GM12878 (cell line): ENCODE results near the gene PGAP6. TPM values are rescaled to one million over a fixed set of nuclear protein-coding genes. Genes with fewer than 3 reads are reported as not detected.
A peak's percentile ranks its signal among the peaks of the same experiment; 100 is the strongest.

Source experiments
- ATAC-seq: fragments of 200-7000 bp; cut with Tn5 transposase; 3 replicates; pipeline ENCODE4 v1.9.1; 2020; ENCODE audit warnings: mild to moderate bottlenecking, moderate library complexity
- BruUV-seq: library from RNA; stranded (reverse); fragments of 400-500 nt; replicated peaks from 2 replicates; lab custom pipeline; 2021; lab: Mats Ljungman, UMichigan
- CTCF ChIA-PET: fragments of 300-600 bp; sonication (Branson Sonifier 250); formaldehyde crosslinking; extraction: SDS; loops from one replicate; lab custom pipeline; 2021; ENCODE audit warnings: inconsistent platforms; lab: Yijun Ruan, JAX
- POLR2A ChIA-PET: fragments of 350-600 bp; formaldehyde crosslinking; extraction: SDS; loops from one replicate; lab custom pipeline; 2021; ENCODE audit warnings: inconsistent platforms; lab: Charles Lee
- RAD21 ChIA-PET: fragments of 300-600 bp; sonication (Branson Sonifier 250); formaldehyde crosslinking; loops from one replicate; lab custom pipeline; 2023; ENCODE audit warnings: antibody characterized with exemption; ENCODE audit not compliant: unreplicated experiment; lab: Charles Lee
- SMC1A ChIA-PET: fragments of 300-600 bp; sonication (Branson Sonifier 250); formaldehyde crosslinking; loops from one replicate; lab custom pipeline; 2023; ENCODE audit not compliant: unreplicated experiment, uncharacterized antibody; lab: Charles Lee
- DNase-seq: peaks from one replicate; pipeline ENCODE4 v3.0.0-alpha.2; 2011; ENCODE audit warnings: low read depth, low spot score
- FAIRE-seq: peaks from 3 replicates; lab custom pipeline; 2011; peaks lifted over from hg19 to GRCh38; lab: Jason Lieb, UNC
- H2AFZ ChIP-seq: 2 replicates; pipeline ENCODE4 v1.6.0; 2011; ENCODE audit warnings: low read depth, low read length, control low read depth; ENCODE audit not compliant: control insufficient read depth
- H3K27ac ChIP-seq: 2 replicates; pipeline ENCODE4 v1.5.1; 2011; ENCODE audit warnings: control low read depth; ENCODE audit not compliant: control insufficient read depth, insufficient read depth
- H3K27me3 ChIP-seq, 2 experiments: replicated peaks in 1 of 2; 2 replicates each; pipeline versions ENCODE4 v1.6.0 to v1.6.1; 2011; ENCODE audit warnings: low read length in 1 of 2; ENCODE audit not compliant: control insufficient read depth in 2 of 2, insufficient read depth in 2 of 2
- H3K36me3 ChIP-seq, 2 experiments: 2 replicates each; pipeline ENCODE4 v1.5.1; 2011; ENCODE audit warnings: low read length in 1 of 2; ENCODE audit not compliant: control insufficient read depth in 2 of 2, insufficient read depth in 2 of 2
- H3K4me1 ChIP-seq: 2 replicates; pipeline ENCODE4 v1.6.1; 2011; ENCODE audit warnings: mild to moderate bottlenecking, low read length, moderate library complexity, mixed read lengths; ENCODE audit not compliant: control insufficient read depth, insufficient read depth
- H3K4me2 ChIP-seq: 2 replicates; pipeline ENCODE4 v1.6.0; 2011; ENCODE audit warnings: control low read depth; ENCODE audit not compliant: control insufficient read depth, insufficient read depth
- H3K4me3 ChIP-seq: fragments of 200-600 bp; sonication (generic); 2 replicates; pipeline ENCODE4 v1.5.1; 2016
- H3K79me2 ChIP-seq: 2 replicates; pipeline ENCODE4 v1.6.0; 2011; ENCODE audit warnings: low read length; ENCODE audit not compliant: control insufficient read depth, insufficient read depth
- H3K9ac ChIP-seq: 2 replicates; pipeline ENCODE4 v1.8.0; 2011; ENCODE audit warnings: low read length, control low read depth, mixed read lengths; ENCODE audit not compliant: control insufficient read depth, insufficient read depth
- H3K9me3 ChIP-seq: replicated peaks from 3 replicates; pipeline ENCODE4 v1.5.1; 2011; ENCODE audit warnings: mild to moderate bottlenecking, low read length; ENCODE audit not compliant: control insufficient read depth, insufficient read depth
- H4K20me1 ChIP-seq: 2 replicates; pipeline ENCODE4 v1.6.0; 2011; ENCODE audit not compliant: control insufficient read depth, insufficient read depth
- PML ChIP-seq: IDR thresholded peaks from 2 replicates; pipeline ENCODE4 v1.6.1; 2012; ENCODE audit warnings: low read length, inconsistent platforms
- POLR2AphosphoS2 ChIP-seq: IDR thresholded peaks from 2 replicates; pipeline ENCODE4 v1.6.1; 2011; ENCODE audit warnings: low read depth, mild to moderate bottlenecking, low read length, improper control_type of control experiment, moderate library complexity
- ZBTB4 ChIP-seq: fragments of 450-650 bp; formaldehyde crosslinking; IDR thresholded peaks from 2 replicates; pipeline ENCODE4 v1.4.0; 2022; ENCODE audit warnings: mild to moderate bottlenecking, moderate library complexity
- ZNF274 ChIP-seq: IDR thresholded peaks from one replicate; pipeline ENCODE4 v1.8.0; 2011; ENCODE audit not compliant: insufficient read length, insufficient read depth
- WGBS: methylation state at CpG from one replicate; pipeline ENCODE4 v1.1.6; 2016; ENCODE audit warnings: low lambda C conversion rate; ENCODE audit not compliant: insufficient replicate concordance, insufficient coverage; ENCODE audit errors: missing lambda C conversion rate; 5-methylcytosine and 5-hydroxymethylcytosine counted together
- in situ Hi-C: fragments of 300-500 bp; cut with MboI; formaldehyde crosslinking; loops from 9 replicates; pipeline ENCODE4 v1.14.3; 2018; ENCODE audit warnings: mixed read lengths
- intact Hi-C: fragments of 100-400 bp; cut with micrococcal nuclease; formaldehyde crosslinking; loops from one replicate; pipeline ENCODE4 v1.14.2; 2022; ENCODE audit not compliant: unreplicated experiment
- polyA plus RNA-seq, 11 experiments: library from polyadenylated mRNA; depleted of rRNA in 4 of 11; unstranded in 6 of 11; stranded (reverse) in 5 of 11; fragments of >200 nt; fragmentation: Nextera tagmentation in 4 of 11; fragmentation: Illumina TruSeq in 1 of 11; extraction: Ambion mirVana in 4 of 11; extraction: Trizol in 1 of 11; gene quantifications; 1 replicate in 1 of 11; 2 replicates in 10 of 11; pipeline versions ENCODE4 v1.2.1 to v1.2.3, GENCODE V29; 2011 to 2016; ENCODE audit warnings: inconsistent platforms in 2 of 11, missing spikeins in 2 of 11, low read depth in 1 of 11
- total RNA-seq, 4 experiments: library from RNA; depleted of rRNA in 3 of 4; stranded (reverse); fragments of >200 nt in 3 of 4; fragmentation: Illumina TruSeq in 1 of 4; extraction: Trizol in 1 of 4; gene quantifications; 2 replicates each; pipeline versions ENCODE4 v1.2.1 to v1.2.3, GENCODE V29; 2013 to 2021

The PGAP6 gene
- total and polyA plus RNA-seq, 10 of the 15 experiments (the other 5 are each of a cell fraction or from before 2014, with no cell fraction given) = 0.76 to 48.8 (median 18.4) TPM

- Histone ChIP-seq H3K9ac (peak overlapping the region; percentile 43; the same call in 1 of the 2 replicates), H3K4me3 (peak overlapping the region; percentile 65), H3K4me2 (peak overlapping the region; percentile 99), H3K36me3 (no peaks in the 10 kb centered on the region), H4K20me1 (no peaks in the 10 kb centered on the region), H3K4me1 (peaks cover 15% of the 10 kb centered on the region), H3K27me3 (peaks cover 0 to 3% of the 10 kb centered on the region in 2 experiments; a peak in 1 of 4 replicates), H3K79me2 (peaks cover 11% of the 10 kb centered on the region), H3K9me3 (no peaks in the 10 kb centered on the region), H2AFZ (peak overlapping the region; percentile 96), H3K27ac (no peak overlapping the region)
- POLR2A ChIA-PET = interaction anchor here (1.4 kb wide), 1 partner anchor 16 kb away, joined by 4 read pairs; no protein-coding TSS in a partner anchor
- intact Hi-C loops (no loop called here), in situ Hi-C loops (no loop called here)
- TF ChIP-seq POLR2AphosphoS2 (no peak), PML (no peak), ZBTB4 (no peak), ZNF274 (no peak)
- FAIRE-seq = no peak
- SMC1A ChIA-PET = no interaction called here
- DNase-seq = no peak
- 22% methylated on average over 31 of the region's 31 CpGs for WGBS
- no peak; the same call in 2 of the 3 replicates for ATAC-seq
- RAD21 ChIA-PET = interaction anchor here (1.0 kb wide), 1 partner anchor 103 kb away, joined by 3 read pairs; the partner anchor contains the start of gene CAPN15
- CTCF ChIA-PET = no interaction called here
- BruUV-seq = no TSS peak
Observed at GRCh38 chr16:424623-425081, 42.9 kb upstream of the PGAP6 start.
